ENCODE results near the gene MFSD2B.

MFSD2B gene

DNA sequence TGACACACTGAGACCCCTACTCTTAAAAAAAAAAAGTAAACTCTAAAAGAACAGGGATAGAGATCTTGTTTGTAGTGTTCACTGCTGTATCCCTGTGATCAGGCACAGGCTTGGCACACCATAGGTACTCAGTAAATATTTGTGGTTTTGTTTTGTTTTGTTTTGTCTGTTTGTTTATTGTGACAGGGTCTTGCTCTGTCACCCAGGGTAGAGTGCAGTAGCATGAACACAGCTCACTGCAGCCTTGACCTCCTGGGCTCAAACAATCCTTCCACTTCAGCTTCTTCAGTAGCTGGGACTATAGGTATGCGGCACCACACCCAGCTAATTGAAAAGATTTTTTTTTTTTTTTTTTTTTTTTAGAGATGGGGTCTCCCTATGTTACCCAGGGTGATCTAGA lies 43.1 kb downstream of the MFSD2B start:
- DNase-seq = no peak

DNA sequence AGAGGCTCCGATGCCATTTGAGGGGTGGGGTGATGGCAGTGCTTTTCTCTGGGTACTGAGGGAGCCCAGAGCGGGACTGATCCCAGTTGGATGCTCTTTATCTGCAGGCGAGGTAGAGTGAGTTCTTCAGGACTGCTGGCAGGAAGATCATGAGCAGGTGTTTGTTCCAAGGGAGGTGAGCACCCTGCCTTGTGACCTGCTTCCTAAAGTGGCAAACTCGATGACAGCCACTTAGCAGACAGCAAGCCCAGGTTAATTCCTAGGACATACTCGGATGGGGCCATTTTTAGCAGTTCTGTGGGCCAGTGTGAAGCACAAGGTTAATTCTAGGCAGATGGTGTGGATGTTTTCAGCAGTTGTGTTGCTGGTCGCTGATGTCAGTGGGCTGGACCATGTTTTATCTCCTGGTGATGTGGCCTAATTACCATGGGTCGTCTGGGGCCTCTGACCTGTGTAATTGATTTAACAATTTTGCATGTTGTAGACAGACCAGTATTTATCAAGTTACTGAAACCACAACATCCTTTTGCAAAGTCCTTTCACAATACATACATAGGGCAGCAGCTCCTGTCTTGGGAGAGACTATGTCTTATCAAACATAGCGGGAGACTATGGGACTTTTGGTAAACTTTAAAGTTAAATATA lies 44.6 kb downstream of the MFSD2B start:
- no peak for DNase-seq

DNA sequence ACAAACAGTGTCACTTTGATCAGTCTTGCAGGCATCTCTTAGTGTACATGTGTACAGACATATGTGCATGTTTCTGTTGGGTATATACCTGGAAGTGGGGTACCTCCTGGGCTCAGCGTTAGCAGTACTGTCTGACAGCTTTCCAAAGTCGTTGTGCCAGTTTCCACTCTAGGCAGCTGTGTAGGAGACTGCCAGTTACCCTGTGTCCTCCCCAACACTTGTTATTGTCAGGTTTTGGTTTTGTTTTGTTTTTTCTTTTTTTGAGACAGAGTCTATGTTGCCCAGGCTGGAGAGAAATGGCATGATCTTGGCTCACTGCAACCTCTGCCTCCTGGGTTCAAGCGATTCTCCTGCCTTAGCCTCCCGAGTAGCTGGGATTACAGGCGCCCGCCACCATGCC lies 45.9 kb downstream of the MFSD2B start:
- no peak for DNase-seq

DNA sequence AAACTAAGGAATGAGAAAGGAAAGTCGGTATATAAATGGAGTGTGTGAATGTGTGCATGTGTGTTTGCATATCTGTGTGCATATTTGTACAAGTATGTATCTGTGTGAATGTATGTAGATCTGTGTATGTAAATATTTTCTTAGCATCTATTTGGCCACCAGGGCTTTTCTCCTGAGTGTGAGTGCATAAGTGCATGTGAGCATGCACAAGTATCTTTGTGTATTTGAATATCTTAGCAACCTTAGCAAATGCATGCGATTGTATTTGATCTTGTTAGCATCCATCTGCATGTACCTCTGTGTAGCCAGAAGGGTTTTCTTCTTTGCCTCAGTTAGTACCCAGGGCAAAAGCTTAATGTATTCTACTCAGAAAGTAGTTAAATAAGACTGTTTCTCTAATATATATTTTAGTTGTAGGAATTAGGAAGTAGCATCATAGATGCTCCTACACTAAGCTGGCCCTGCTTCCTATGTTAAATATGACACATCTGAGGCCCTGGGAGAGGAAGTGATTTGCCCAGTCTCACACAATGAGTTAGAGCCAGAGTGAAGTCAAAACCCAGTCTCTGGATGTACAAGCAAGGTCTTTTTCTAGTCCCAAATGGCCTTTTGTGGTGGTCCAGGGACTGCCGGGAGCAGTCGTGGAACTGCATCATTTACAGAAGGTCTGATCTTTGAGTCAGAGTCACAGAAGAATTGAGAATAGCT lies 48.8 kb downstream of the MFSD2B start:
- no peak for DNase-seq

- DNase-seq = no peak
Measured at GRCh38 chr2:24065341-24065740, 55.5 kb downstream of the MFSD2B start.

- DNase-seq = no peak
Measured at GRCh38 chr2:24072259-24072658, 62.4 kb downstream of the MFSD2B start.

GRCh38 chr2:24073816-24074215 lies 63.9 kb downstream of the MFSD2B start:
- DNase-seq = no peak

GRCh38 chr2:24075259-24075658 lies 65.4 kb downstream of the MFSD2B start:
- no peak for DNase-seq
